LNCAP (cell line): Measurements from ENCODE around the gene UNC5C.

Experiments
- CTCF ChIP-seq: fragments of 450-650 bp; IDR thresholded peaks from 2 replicates; pipeline ENCODE4 v1.5.1; 2017; ENCODE audit warnings: mild to moderate bottlenecking

The UNC5C gene

GRCh38 chr4:95536650-95537049 is 12.1 kb downstream of the UNC5C start:
- no peak for TF ChIP-seq CTCF

- TF ChIP-seq CTCF = no peak
Observed at GRCh38 chr4:95535180-95535579, 13.6 kb downstream of the UNC5C start.

- no peak for TF ChIP-seq CTCF
Observed at GRCh38 chr4:95534032-95534431, 14.7 kb downstream of the UNC5C start.

- no peak for TF ChIP-seq CTCF
Observed at GRCh38 chr4:95533254-95533653, 15.5 kb downstream of the UNC5C start.

GRCh38 chr4:95532305-95532704 is 16.5 kb downstream of the UNC5C start:
- TF ChIP-seq CTCF = no peak

- TF ChIP-seq CTCF = no peak
Observed at GRCh38 chr4:95531141-95531540, 17.6 kb downstream of the UNC5C start.

GRCh38 chr4:95529946-95530345 is 18.8 kb downstream of the UNC5C start:
- TF ChIP-seq CTCF = no peak

GRCh38 chr4:95528388-95528948 is 20.3 kb downstream of the UNC5C start:
- no peak for TF ChIP-seq CTCF
